Measurements from ENCODE around the gene ZFP36L2. TPM values are rescaled to one million over a fixed set of nuclear protein-coding genes. Genes with fewer than 3 reads are reported as not detected.

The ZFP36L2 gene
- total and polyA plus RNA-seq, 10 of the 15 experiments (the other 5 are each of a cell fraction or from before 2014, with no cell fraction given): 4.3 to 64.9 (median 19.5) TPM

DNA sequence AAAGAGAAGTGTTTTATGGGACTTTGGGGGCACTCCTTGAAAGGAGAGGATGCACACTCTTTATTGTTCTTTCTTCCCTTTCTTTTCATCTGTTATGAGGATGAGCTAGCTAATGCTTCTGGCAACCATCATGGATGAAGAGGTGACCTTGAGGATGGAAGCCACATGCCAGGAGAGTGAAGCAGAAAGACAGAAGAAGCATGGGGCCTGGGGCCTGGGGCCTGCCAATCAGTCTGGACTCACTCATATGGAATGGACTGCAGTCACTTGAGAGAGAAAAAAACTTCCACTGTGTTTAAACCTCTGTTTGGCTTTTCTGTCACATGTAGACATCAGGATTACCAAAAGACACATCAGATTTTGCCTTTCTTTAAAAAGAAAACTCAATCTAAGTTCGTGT, 35.8 kb upstream of the ZFP36L2 start:
- ChIA-PET POLR2A (no interaction called here), SMC1A (ENCODE audit: uncharacterized antibody, unreplicated experiment) (no interaction called here), RAD21 (ENCODE audit: unreplicated experiment) (no interaction called here), CTCF (no interaction called here)
- FAIRE-seq (no peak), DNase-seq (ENCODE audit: low read depth, low spot score) (no peak), ATAC-seq (no peak)
- H3K36me3 ChIP-seq (ENCODE audit: control insufficient read depth in 2 of 2, insufficient read depth in 2 of 2, low read length in 1 of 2): peaks cover 0 to 4% of the 10 kb centered on the region in 2 experiments; a peak in 2 of 4 replicates
- no peak overlapping the region for H3K9ac ChIP-seq (ENCODE audit: control insufficient read depth, insufficient read depth, low read length)
- no peaks in the 10 kb centered on the region for H3K27me3 ChIP-seq (replicated peaks in 1 of 2; ENCODE audit: control insufficient read depth in 2 of 2, insufficient read depth in 2 of 2, low read length in 1 of 2)
- no peak overlapping the region for H3K27ac ChIP-seq (ENCODE audit: control insufficient read depth, insufficient read depth)
- H3K4me1 ChIP-seq (ENCODE audit: control insufficient read depth, insufficient read depth, low read length): no peaks in the 10 kb centered on the region
- 96% methylated on average over 1 of the region's 1 CpG for WGBS (ENCODE audit: insufficient coverage, insufficient replicate concordance, low lambda C conversion rate, missing lambda C conversion rate)
- in situ Hi-C loops (cut with MboI): no loop called here
- H4K20me1 ChIP-seq (ENCODE audit: control insufficient read depth, insufficient read depth): no peaks in the 10 kb centered on the region
- intact Hi-C loops (cut with micrococcal nuclease; ENCODE audit: unreplicated experiment): no loop called here
- no peaks in the 10 kb centered on the region for H3K9me3 ChIP-seq (replicated peaks; ENCODE audit: control insufficient read depth, insufficient read depth, low read length)
- H3K4me3 ChIP-seq: no peak overlapping the region
- no peaks in the 10 kb centered on the region for H3K79me2 ChIP-seq (ENCODE audit: control insufficient read depth, insufficient read depth, low read length)
- TF ChIP-seq POU2F2 (IDR thresholded peaks at IDR 0.05; ENCODE audit: borderline replicate concordance, low read depth, low read length) (no peak), ZSCAN29 (IDR thresholded peaks at IDR 0.05) (no peak), ZNF274 (IDR thresholded peaks at IDR 0.05; ENCODE audit: insufficient read depth, insufficient read length) (no peak), FOXK2 (IDR thresholded peaks at IDR 0.05) (no peak), EGR1 (IDR thresholded peaks at IDR 0.05; ENCODE audit: borderline replicate concordance in 1 of 2, low read depth in 2 of 2, low read length in 2 of 2) (no peak), WRNIP1 (IDR thresholded peaks at IDR 0.05; ENCODE audit: borderline replicate concordance, low read depth, low read length) (no peak), EZH2 (IDR thresholded peaks at IDR 0.05; ENCODE audit: borderline replicate concordance, control insufficient read depth, low read depth, low read length) (no peak), TBL1XR1 (IDR thresholded peaks at IDR 0.05; ENCODE audit: low read depth, low read length) (no peak), NFIC (IDR thresholded peaks at IDR 0.05; ENCODE audit: low read depth, low read length) (no peak), SRF (IDR thresholded peaks at IDR 0.05; ENCODE audit: low read depth in 2 of 2, low read length in 2 of 2) (no peak), BACH1 (IDR thresholded peaks at IDR 0.05; ENCODE audit: borderline replicate concordance) (no peak), STAT1 (conservative IDR thresholded peaks at IDR 0.05) (no peak), SIN3A (IDR thresholded peaks at IDR 0.05; ENCODE audit: low read depth, low read length) (no peak), SMAD1 (IDR thresholded peaks at IDR 0.05; ENCODE audit: low read depth, partially characterized antibody) (no peak), ZNF217 (IDR thresholded peaks at IDR 0.05) (no peak), RUNX3 (IDR thresholded peaks at IDR 0.05; ENCODE audit: low read length) (no peak), HDGF (IDR thresholded peaks at IDR 0.05) (no peak), ZZZ3 (IDR thresholded peaks at IDR 0.05; ENCODE audit: control insufficient read depth, insufficient read length, low read depth) (no peak)
- TF ChIP-seq, protein P1, sequence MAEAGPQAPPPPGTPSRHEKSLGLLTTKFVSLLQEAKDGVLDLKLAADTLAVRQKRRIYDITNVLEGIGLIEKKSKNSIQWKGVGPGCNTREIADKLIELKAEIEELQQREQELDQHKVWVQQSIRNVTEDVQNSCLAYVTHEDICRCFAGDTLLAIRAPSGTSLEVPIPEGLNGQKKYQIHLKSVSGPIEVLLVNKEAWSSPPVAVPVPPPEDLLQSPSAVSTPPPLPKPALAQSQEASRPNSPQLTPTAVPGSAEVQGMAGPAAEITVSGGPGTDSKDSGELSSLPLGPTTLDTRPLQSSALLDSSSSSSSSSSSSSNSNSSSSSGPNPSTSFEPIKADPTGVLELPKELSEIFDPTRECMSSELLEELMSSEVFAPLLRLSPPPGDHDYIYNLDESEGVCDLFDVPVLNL (IDR thresholded peaks at IDR 0.05; ENCODE audit: low read depth, low read length): no peak
- TF ChIP-seq, protein P2, sequence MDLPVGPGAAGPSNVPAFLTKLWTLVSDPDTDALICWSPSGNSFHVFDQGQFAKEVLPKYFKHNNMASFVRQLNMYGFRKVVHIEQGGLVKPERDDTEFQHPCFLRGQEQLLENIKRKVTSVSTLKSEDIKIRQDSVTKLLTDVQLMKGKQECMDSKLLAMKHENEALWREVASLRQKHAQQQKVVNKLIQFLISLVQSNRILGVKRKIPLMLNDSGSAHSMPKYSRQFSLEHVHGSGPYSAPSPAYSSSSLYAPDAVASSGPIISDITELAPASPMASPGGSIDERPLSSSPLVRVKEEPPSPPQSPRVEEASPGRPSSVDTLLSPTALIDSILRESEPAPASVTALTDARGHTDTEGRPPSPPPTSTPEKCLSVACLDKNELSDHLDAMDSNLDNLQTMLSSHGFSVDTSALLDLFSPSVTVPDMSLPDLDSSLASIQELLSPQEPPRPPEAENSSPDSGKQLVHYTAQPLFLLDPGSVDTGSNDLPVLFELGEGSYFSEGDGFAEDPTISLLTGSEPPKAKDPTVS (IDR thresholded peaks at IDR 0.05; ENCODE audit: low read depth, low read length): no peak
- no peak overlapping the region for H2AFZ ChIP-seq (ENCODE audit: control insufficient read depth, low read depth, low read length)
- no TSS peak for BruUV-seq (replicated peaks)
- no peak overlapping the region for H3K4me2 ChIP-seq (ENCODE audit: control insufficient read depth, insufficient read depth)
